Panc1 (cell line): ENCODE results near the gene DGCR2. TPM values are rescaled to one million over a fixed set of nuclear protein-coding genes. Genes with fewer than 3 reads are reported as not detected.

ENCODE experiments used
- ATAC-seq: fragments of 200-7000 bp; cut with Tn5 transposase; 2 replicates; pipeline ENCODE4 v1.9.1; 2020; ENCODE audit warnings: mild to moderate bottlenecking, moderate library complexity
- BruUV-seq: library from RNA; stranded (reverse); fragments of 400-500 nt; replicated peaks from 2 replicates; lab custom pipeline; 2021; lab: Mats Ljungman, UMichigan
- CTCF ChIA-PET: fragments of 300-600 bp; sonication (Branson Sonifier 250); formaldehyde crosslinking; loops from one replicate; lab custom pipeline; 2022; ENCODE audit warnings: antibody characterized with exemption; lab: Charles Lee
- POLR2A ChIA-PET: fragments of 300-600 bp; sonication (Branson Sonifier 250); formaldehyde crosslinking; loops from one replicate; lab custom pipeline; 2022; ENCODE audit warnings: antibody characterized with exemption; lab: Charles Lee
- DNase-seq: peaks from one replicate; pipeline ENCODE4 v3.0.0-alpha.2; 2010; ENCODE audit warnings: low read depth, low spot score
- H3K27ac ChIP-seq: 2 replicates; pipeline ENCODE4 v1.5.1; 2011; ENCODE audit warnings: mild to moderate bottlenecking, low read length, inconsistent platforms
- H3K27me3 ChIP-seq: fragments of 200-500 bp; sonication (Bioruptor generic); 2 replicates; pipeline ENCODE4 v1.6.0; 2014; ENCODE audit warnings: low read length, inconsistent platforms; ENCODE audit not compliant: control insufficient read depth, insufficient read depth
- H3K36me3 ChIP-seq: fragments of 200-500 bp; sonication (Bioruptor generic); 2 replicates; pipeline ENCODE4 v1.5.1; 2014; ENCODE audit warnings: inconsistent platforms, mild to moderate bottlenecking, low read length, moderate library complexity; ENCODE audit not compliant: control insufficient read depth, insufficient read depth
- H3K4me1 ChIP-seq: 2 replicates; pipeline ENCODE4 v1.5.1; 2011; ENCODE audit warnings: inconsistent platforms, mild to moderate bottlenecking, low read length, moderate library complexity; ENCODE audit not compliant: control insufficient read depth, insufficient read depth
- H3K4me3 ChIP-seq, 2 experiments: 2 replicates each; pipeline ENCODE4 v1.5.1; 2011 to 2012; ENCODE audit warnings: low read depth in 2 of 2, low read length in 2 of 2, mild to moderate bottlenecking in 2 of 2, inconsistent platforms in 1 of 2, moderate library complexity in 1 of 2
- H3K9me3 ChIP-seq: fragments of 200-500 bp; sonication (Bioruptor generic); 2 replicates; pipeline ENCODE4 v1.5.1; 2014; ENCODE audit warnings: low read depth, mild to moderate bottlenecking, inconsistent platforms, low read length, moderate library complexity; ENCODE audit not compliant: control insufficient read depth, insufficient read depth
- CTCF ChIP-seq: fragments of 450-650 bp; IDR thresholded peaks from 2 replicates; pipeline ENCODE4 v1.5.1; 2017; ENCODE audit warnings: mild to moderate bottlenecking
- POLR2AphosphoS5 ChIP-seq: IDR thresholded peaks from 2 replicates; pipeline ENCODE4 v1.6.1; 2012; ENCODE audit warnings: mild to moderate bottlenecking, low read depth, low read length, moderate library complexity
- REST ChIP-seq, 2 experiments: IDR thresholded peaks; 2 replicates each; pipeline ENCODE4 v1.6.1; 2011 to 2012; ENCODE audit warnings: low read depth in 2 of 2, control low read depth in 1 of 2, low read length in 1 of 2, mild to moderate bottlenecking in 1 of 2, moderate library complexity in 1 of 2; ENCODE audit not compliant: insufficient read depth in 1 of 2
- SIN3A ChIP-seq: IDR thresholded peaks from 2 replicates; pipeline ENCODE4 v1.6.1; 2012; ENCODE audit warnings: low read depth, mild to moderate bottlenecking, low read length, moderate library complexity, borderline replicate concordance; ENCODE audit not compliant: insufficient read depth
- in situ Hi-C: cut with HindIII; loops from 2 replicates; pipeline ENCODE4 v1.10.0; 2016; ENCODE audit warnings: low sequenced_read_pairs, low pct_unique_long_range_greater_than_20kb
- intact Hi-C: fragments of 100-400 bp; cut with micrococcal nuclease; formaldehyde crosslinking; loops from one replicate; pipeline ENCODE4 v1.10.0; 2022; ENCODE audit not compliant: unreplicated experiment
- total RNA-seq: library from RNA; stranded (reverse); gene quantifications from one replicate; pipeline ENCODE4 v1.2.1, GENCODE V29; 2021; ENCODE audit not compliant: unreplicated experiment

The DGCR2 gene
- total RNA-seq, 1 experiment from 2014 or later, result 35.1 TPM

DNA sequence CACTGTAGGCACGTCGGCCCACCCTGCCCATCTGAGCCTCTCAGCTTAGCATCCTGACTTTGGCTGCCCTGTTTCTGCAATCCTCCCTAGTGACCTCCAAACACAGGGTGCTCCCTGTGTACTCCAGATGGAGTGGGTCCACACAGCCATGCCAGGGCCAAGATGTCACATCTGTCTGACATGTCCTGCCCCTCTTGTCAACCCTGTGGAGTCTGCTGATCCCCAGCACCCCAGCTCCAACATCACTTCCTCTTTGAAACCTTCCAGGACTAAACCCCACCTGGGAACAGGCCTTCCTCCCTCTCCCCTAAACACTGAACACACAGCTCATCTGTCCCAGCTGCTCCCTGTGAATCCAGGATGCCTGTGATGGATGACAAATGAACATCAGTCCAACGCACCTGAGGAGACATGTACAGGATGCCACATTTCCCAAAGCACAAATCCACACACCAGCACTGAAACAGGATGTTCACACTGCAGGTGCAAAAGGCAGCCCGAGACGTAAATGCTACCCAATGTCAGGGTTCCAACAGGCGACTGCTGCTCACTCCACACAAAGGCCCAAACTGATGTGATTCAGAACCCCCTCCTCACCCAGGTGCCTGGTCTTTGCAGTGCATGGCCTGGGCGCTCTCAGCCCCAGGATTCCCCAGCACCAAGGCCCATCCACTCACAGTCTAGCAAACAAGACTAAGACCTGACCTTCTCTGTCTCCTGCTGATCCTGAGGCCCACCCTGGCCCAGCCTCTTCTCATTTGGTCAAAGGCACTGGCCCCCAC, 6.9 kb upstream of the DGCR2 start:
- CTCF ChIA-PET, result no interaction called here
- no peaks in the 10 kb centered on the region for H3K4me1 ChIP-seq
- DNase-seq, result no peak
- H3K4me3 ChIP-seq, result no peak overlapping the region
- in situ Hi-C loops, result no loop called here
- H3K27me3 ChIP-seq, result no peaks in the 10 kb centered on the region
- TF ChIP-seq CTCF, result no peak
- H3K36me3 ChIP-seq, result no peaks in the 10 kb centered on the region
- no peak overlapping the region for H3K27ac ChIP-seq
- intact Hi-C loops, result no loop called here
- H3K9me3 ChIP-seq, result no peaks in the 10 kb centered on the region
- POLR2A ChIA-PET, result no interaction called here
- no peak for ATAC-seq
- BruUV-seq, result no TSS peak

DNA sequence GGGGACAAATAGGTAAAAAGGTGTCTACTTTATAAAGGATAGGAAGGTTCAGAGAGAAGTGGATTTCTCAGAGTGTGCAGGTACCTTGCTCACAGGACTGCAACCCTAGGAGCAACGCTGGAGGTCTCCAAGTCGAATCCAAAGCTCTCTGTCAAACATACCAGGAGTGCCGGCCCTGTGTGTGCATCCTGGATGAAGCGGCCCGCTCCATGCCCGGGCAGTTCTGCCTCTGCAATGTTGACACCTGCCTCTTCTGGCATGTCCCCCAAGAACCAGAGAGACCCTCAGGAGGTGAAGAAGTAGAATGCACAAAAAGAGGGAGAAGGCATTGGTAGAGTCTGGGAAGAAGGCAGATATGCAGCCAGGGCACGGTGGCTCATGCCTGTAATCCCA, 5.8 kb upstream of the DGCR2 start:
- no peaks in the 10 kb centered on the region for H3K4me1 ChIP-seq
- DNase-seq (no peak), ATAC-seq (no peak)
- H3K36me3 ChIP-seq, result no peaks in the 10 kb centered on the region
- intact Hi-C loops, result no loop called here
- TF ChIP-seq CTCF (no peak), REST (IDR thresholded peaks at IDR 0.05; ENCODE audit: insufficient read depth in 1 of 2, low read depth in 2 of 2, low read length in 1 of 2) (no peak), SIN3A (no peak), POLR2AphosphoS5 (no peak)
- in situ Hi-C loops, result no loop called here
- no peak overlapping the region for H3K27ac ChIP-seq
- no peaks in the 10 kb centered on the region for H3K27me3 ChIP-seq
- H3K9me3 ChIP-seq, result no peaks in the 10 kb centered on the region
- ChIA-PET POLR2A (no interaction called here), CTCF (interaction anchor here (0.6 kb wide), 1 partner anchor 88 kb away, joined by 5 read pairs; no protein-coding TSS in a partner anchor)
- no peak overlapping the region for H3K4me3 ChIP-seq
- no TSS peak for BruUV-seq
